OCI-LY3 (cell line): Measurements from ENCODE around the gene PRRG2.

Experiments used
- H2AFZ ChIP-seq: fragments of 200-600, 300-600 bp; shearing (Covaris generic); 2 replicates; pipeline ENCODE4 v1.6.0; 2014; ENCODE audit warnings: antibody characterized with exemption, low read depth, low read length
- H3K27ac ChIP-seq: fragments of 200-600, 300-600 bp; sonication (generic); 2 replicates; pipeline ENCODE4 v1.5.1; 2014; ENCODE audit warnings: mild to moderate bottlenecking, low read length, moderate library complexity, mixed read lengths
- H3K27me3 ChIP-seq: fragments of 200-600, 300-600 bp; sonication (generic); 2 replicates; pipeline ENCODE4 v1.6.1; 2014; ENCODE audit warnings: low read depth, low read length, mixed read lengths
- H3K36me3 ChIP-seq: fragments of 200-600, 300-600 bp; sonication (generic); replicated peaks from 2 replicates; pipeline ENCODE3; 2014; ENCODE audit warnings: low read depth, low read length, mixed read lengths
- H3K4me1 ChIP-seq: fragments of 300-600, 200-600 bp; sonication (generic); 2 replicates; pipeline ENCODE4 v1.6.1; 2014; ENCODE audit warnings: low read length, mixed read lengths
- H3K4me2 ChIP-seq: fragments of 200-600, 300-600 bp; sonication (generic); 2 replicates; pipeline ENCODE4 v1.6.1; 2014; ENCODE audit warnings: low read length, mixed read lengths
- H3K4me3 ChIP-seq: fragments of 300-600, 200-600 bp; sonication (generic); 2 replicates; pipeline ENCODE4 v1.5.1; 2014; ENCODE audit warnings: antibody characterized with exemption, mild to moderate bottlenecking, low read length, moderate library complexity
- H3K79me2 ChIP-seq: fragments of 300-600, 200-600 bp; shearing (Covaris generic); 2 replicates; pipeline ENCODE4 v1.6.1; 2014; ENCODE audit warnings: mild to moderate bottlenecking, low read length, mixed read lengths
- H3K9ac ChIP-seq: fragments of 300-600, 200-600 bp; shearing (Covaris generic); 2 replicates; pipeline ENCODE4 v1.6.0; 2014; ENCODE audit warnings: mild to moderate bottlenecking, low read length, moderate library complexity
- H3K9me3 ChIP-seq: fragments of 200-600, 300-600 bp; shearing (Covaris generic); 2 replicates; pipeline ENCODE4 v1.6.1; 2014; ENCODE audit warnings: low read length, mixed read lengths; ENCODE audit not compliant: insufficient read depth
- H4K20me1 ChIP-seq: fragments of 200-600, 300-600 bp; sonication (generic); 2 replicates; pipeline ENCODE4 v1.6.1; 2016; ENCODE audit warnings: low read length, mixed read lengths; ENCODE audit not compliant: insufficient read depth
- EZH2phosphoT487 ChIP-seq: fragments of 200-600 bp; shearing (Covaris generic); IDR thresholded peaks from 2 replicates; pipeline ENCODE4 v1.6.1; 2018; ENCODE audit warnings: antibody characterized with exemption, mixed run types, low read depth
- TF ChIP-seq, protein P1 (sequence below): fragments of 200-600, 300-600 bp; sonication (generic); IDR thresholded peaks from 2 replicates; pipeline ENCODE4 v1.5.1; 2014; ENCODE audit warnings: antibody characterized with exemption, low read length, low read depth

PRRG2 gene

DNA sequence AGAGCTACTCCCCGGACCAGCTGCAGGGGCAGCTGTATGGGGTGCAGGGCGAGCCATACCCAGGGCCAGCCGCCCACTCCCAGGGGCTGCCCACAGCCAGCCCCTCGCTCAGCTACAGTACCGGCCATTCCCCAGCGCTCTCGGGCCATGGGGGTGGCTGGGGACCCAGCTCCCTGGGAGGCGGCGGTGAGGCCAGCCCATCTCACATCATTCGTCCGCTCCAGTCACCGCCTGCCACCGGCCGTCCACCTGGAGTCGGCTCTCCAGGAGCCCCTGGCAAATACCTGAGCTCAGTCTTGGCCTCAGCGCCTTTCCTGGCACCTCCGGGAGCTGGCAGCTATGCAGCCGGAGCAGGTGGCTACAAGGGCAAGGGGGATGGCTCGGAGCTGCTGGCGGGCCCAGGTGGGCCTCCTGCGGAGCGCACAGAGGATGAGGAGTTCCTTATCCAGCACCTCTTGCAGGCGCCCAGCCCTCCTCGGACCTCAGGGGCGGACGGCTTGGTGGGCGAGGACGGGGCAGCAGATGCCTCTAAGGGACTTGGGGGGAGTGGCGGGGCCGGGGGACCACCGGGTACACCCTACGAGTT, 14.8 kb downstream of the PRRG2 start:
- Histone ChIP-seq H3K4me2 (no peak overlapping the region), H3K27ac (no peak overlapping the region), H3K9ac (no peak overlapping the region), H3K36me3 (peaks cover 48% of the 10 kb centered on the region), H3K9me3 (no peaks in the 10 kb centered on the region), H3K27me3 (no peaks in the 10 kb centered on the region), H3K4me3 (no peak overlapping the region), H4K20me1 (peaks cover 16% of the 10 kb centered on the region), H3K79me2 (peaks cover 43% of the 10 kb centered on the region), H2AFZ (no peak overlapping the region), H3K4me1 (peaks cover 6% of the 10 kb centered on the region)
- TF ChIP-seq, protein P1, sequence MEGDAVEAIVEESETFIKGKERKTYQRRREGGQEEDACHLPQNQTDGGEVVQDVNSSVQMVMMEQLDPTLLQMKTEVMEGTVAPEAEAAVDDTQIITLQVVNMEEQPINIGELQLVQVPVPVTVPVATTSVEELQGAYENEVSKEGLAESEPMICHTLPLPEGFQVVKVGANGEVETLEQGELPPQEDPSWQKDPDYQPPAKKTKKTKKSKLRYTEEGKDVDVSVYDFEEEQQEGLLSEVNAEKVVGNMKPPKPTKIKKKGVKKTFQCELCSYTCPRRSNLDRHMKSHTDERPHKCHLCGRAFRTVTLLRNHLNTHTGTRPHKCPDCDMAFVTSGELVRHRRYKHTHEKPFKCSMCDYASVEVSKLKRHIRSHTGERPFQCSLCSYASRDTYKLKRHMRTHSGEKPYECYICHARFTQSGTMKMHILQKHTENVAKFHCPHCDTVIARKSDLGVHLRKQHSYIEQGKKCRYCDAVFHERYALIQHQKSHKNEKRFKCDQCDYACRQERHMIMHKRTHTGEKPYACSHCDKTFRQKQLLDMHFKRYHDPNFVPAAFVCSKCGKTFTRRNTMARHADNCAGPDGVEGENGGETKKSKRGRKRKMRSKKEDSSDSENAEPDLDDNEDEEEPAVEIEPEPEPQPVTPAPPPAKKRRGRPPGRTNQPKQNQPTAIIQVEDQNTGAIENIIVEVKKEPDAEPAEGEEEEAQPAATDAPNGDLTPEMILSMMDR: no peak
- no peak for TF ChIP-seq EZH2phosphoT487

DNA sequence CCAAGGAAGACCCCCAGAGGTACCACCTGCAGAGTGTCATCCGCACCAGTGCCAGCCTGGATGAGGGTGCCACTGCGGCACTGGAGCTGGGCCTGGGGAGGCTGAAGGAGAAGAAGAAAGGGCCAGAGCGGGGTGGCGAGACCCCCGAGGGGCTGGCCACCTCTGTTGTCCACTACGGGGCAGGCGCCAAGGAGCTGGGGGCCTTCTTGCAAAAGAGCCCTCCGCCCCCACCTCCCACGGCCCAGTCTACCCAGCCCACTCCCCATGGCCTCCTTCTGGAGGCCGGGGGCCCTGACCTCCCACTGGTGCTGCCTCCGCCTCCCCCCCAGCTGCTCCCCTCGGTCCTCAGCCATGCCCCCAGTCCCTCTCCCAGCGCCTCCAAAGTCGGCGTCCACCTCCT, 15.3 kb downstream of the PRRG2 start:
- Histone ChIP-seq H3K4me1 (peaks cover 6% of the 10 kb centered on the region), H4K20me1 (peaks cover 18% of the 10 kb centered on the region), H3K4me2 (no peak overlapping the region), H3K27me3 (no peaks in the 10 kb centered on the region), H3K9me3 (no peaks in the 10 kb centered on the region), H3K27ac (no peak overlapping the region), H2AFZ (no peak overlapping the region), H3K36me3 (peaks cover 50% of the 10 kb centered on the region), H3K9ac (no peak overlapping the region), H3K4me3 (no peak overlapping the region), H3K79me2 (peaks cover 46% of the 10 kb centered on the region)
- no peak for TF ChIP-seq EZH2phosphoT487
- TF ChIP-seq, protein P1: no peak

DNA sequence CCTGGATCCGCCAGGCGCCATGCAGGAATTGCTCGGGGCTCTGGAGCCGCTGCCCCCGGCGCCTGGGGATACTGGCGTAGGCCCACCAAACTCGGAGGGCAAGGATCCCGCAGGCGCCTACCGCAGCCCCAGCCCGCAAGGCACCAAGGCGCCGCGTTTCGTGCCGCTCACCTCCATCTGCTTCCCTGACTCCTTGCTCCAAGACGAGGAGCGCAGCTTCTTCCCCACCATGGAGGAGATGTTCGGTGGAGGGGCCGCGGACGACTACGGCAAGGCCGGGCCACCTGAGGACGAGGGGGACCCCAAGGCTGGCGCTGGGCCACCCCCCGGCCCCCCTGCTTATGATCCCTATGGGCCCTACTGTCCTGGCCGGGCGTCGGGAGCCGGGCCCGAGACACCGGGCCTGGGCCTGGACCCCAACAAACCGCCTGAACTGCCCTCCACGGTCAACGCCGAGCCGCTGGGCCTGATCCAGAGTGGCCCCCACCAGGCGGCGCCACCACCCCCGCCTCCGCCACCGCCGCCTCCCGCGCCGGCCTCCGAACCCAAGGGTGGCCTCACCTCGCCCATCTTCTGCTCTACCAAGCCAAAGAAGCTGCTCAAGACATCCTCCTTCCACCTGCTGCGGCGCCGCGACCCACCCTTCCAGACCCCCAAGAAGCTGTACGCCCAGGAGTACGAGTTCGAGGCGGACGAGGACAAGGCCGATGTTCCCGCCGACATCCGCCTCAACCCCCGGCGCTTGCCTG, 16.0 kb downstream of the PRRG2 start:
- TF ChIP-seq, protein P1: no peak
- no peak for TF ChIP-seq EZH2phosphoT487
- H3K9ac ChIP-seq: no peak overlapping the region
- H4K20me1 ChIP-seq: peaks cover 22% of the 10 kb centered on the region
- no peak overlapping the region for H2AFZ ChIP-seq
- peaks cover 54% of the 10 kb centered on the region for H3K36me3 ChIP-seq
- no peak overlapping the region for H3K27ac ChIP-seq
- no peak overlapping the region for H3K4me2 ChIP-seq
- peaks cover 43% of the 10 kb centered on the region for H3K79me2 ChIP-seq
- H3K9me3 ChIP-seq: no peaks in the 10 kb centered on the region
- peaks cover 6% of the 10 kb centered on the region for H3K4me1 ChIP-seq
- no peaks in the 10 kb centered on the region for H3K27me3 ChIP-seq
- no peak overlapping the region for H3K4me3 ChIP-seq

DNA sequence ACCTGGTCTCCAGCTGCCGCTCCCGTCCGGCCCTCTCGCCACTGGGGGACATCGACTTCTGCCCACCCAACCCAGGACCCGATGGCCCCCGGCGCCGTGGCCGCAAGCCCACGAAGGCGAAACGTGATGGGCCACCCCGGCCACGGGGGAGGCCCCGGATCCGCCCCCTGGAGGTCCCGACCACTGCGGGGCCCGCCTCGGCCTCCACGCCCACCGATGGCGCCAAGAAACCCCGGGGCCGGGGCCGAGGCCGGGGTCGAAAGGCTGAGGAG, 16.5 kb downstream of the PRRG2 start:
- Histone ChIP-seq H4K20me1 (peaks cover 25% of the 10 kb centered on the region), H3K9ac (no peak overlapping the region), H2AFZ (no peak overlapping the region), H3K36me3 (peaks cover 59% of the 10 kb centered on the region), H3K27ac (no peak overlapping the region), H3K4me1 (peaks cover 6% of the 10 kb centered on the region), H3K4me2 (no peak overlapping the region), H3K4me3 (no peak overlapping the region), H3K79me2 (peaks cover 43% of the 10 kb centered on the region), H3K9me3 (no peaks in the 10 kb centered on the region), H3K27me3 (no peaks in the 10 kb centered on the region)
- TF ChIP-seq, protein P1: no peak
- TF ChIP-seq EZH2phosphoT487: no peak
